Suprapubic skin (tissue), 4 donors: ENCODE results near the gene RPL13.

Experiments used
- EP300 ChIP-seq: sonication (generic); formaldehyde crosslinking; IDR thresholded peaks from one replicate; pipeline ENCODE4 v1.6.1; 2017; ENCODE audit warnings: antibody characterized with exemption
- POLR2A ChIP-seq, 2 donors: fragments of 450-650 bp; IDR thresholded peaks; one replicate each; pipeline ENCODE4 v1.6.1; 2017; ENCODE audit warnings: antibody characterized with exemption in 2 of 2, mild to moderate bottlenecking in 2 of 2, moderate library complexity in 2 of 2
- POLR2AphosphoS5 ChIP-seq, 3 donors: sonication (generic); formaldehyde crosslinking; IDR thresholded peaks; one replicate each; pipeline ENCODE4 v1.6.1; 2017; ENCODE audit warnings: antibody characterized with exemption in 3 of 3
- TF ChIP-seq, protein P1 (sequence below), 2 donors: fragments of 200-600 bp in 1 of 2; fragments of 450-650 bp in 1 of 2; sonication (generic) in 1 of 2; IDR thresholded peaks; one replicate each; pipeline ENCODE4 v1.5.1; 2016 to 2019; ENCODE audit warnings: antibody characterized with exemption in 2 of 2, mild to moderate bottlenecking in 1 of 2, moderate library complexity in 1 of 2

- no peak for TF ChIP-seq POLR2AphosphoS5 (IDR thresholded peaks at IDR 0.05)
- no peak for TF ChIP-seq POLR2A (IDR thresholded peaks at IDR 0.05)
- TF ChIP-seq, protein P1, sequence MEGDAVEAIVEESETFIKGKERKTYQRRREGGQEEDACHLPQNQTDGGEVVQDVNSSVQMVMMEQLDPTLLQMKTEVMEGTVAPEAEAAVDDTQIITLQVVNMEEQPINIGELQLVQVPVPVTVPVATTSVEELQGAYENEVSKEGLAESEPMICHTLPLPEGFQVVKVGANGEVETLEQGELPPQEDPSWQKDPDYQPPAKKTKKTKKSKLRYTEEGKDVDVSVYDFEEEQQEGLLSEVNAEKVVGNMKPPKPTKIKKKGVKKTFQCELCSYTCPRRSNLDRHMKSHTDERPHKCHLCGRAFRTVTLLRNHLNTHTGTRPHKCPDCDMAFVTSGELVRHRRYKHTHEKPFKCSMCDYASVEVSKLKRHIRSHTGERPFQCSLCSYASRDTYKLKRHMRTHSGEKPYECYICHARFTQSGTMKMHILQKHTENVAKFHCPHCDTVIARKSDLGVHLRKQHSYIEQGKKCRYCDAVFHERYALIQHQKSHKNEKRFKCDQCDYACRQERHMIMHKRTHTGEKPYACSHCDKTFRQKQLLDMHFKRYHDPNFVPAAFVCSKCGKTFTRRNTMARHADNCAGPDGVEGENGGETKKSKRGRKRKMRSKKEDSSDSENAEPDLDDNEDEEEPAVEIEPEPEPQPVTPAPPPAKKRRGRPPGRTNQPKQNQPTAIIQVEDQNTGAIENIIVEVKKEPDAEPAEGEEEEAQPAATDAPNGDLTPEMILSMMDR (IDR thresholded peaks at IDR 0.05) = no peak
- TF ChIP-seq EP300 = no peak
These were observed 28.9 kb downstream of the RPL13 start for GRCh38 chr16:89589241-89589926.
